GM23338 (cell line): ENCODE measurements around the gene EEF1AKMT4. TPM values are rescaled to one million over a fixed set of nuclear protein-coding genes. Genes with fewer than 3 reads are reported as not detected.
A peak's percentile ranks its signal among the peaks of the same experiment; 100 is the strongest.

Experiments used
- ATAC-seq: fragments of 200-7000 bp; cut with Tn5 transposase; 3 replicates; pipeline ENCODE4 v1.9.1; 2020
- DNase-seq: peaks from one replicate; pipeline ENCODE4 v3.0.0-alpha.2; 2015; ENCODE audit warnings: low spot score
- H2AFZ ChIP-seq: fragments of 200-600 bp; sonication (generic); 2 replicates; pipeline ENCODE4 v1.8.0; 2016; ENCODE audit warnings: antibody characterized with exemption, mild to moderate bottlenecking, moderate library complexity
- H3F3A ChIP-seq: fragments of 200-600 bp; sonication (generic); replicated peaks from 2 replicates; pipeline ENCODE4 v1.8.0; 2017; ENCODE audit warnings: antibody characterized with exemption, mixed run types, low read depth
- H3K27ac ChIP-seq: fragments of 200-600 bp; sonication (generic); 2 replicates; pipeline ENCODE4 v1.6.1; 2016; ENCODE audit warnings: low read depth
- H3K27me3 ChIP-seq: fragments of 200-600 bp; sonication (generic); 2 replicates; pipeline ENCODE4 v1.8.0; 2016; ENCODE audit warnings: mild to moderate bottlenecking, mixed run types, moderate library complexity; ENCODE audit not compliant: insufficient read depth
- H3K36me3 ChIP-seq: fragments of 200-600 bp; sonication (generic); 2 replicates; pipeline ENCODE4 v1.8.0; 2016; ENCODE audit warnings: mild to moderate bottlenecking; ENCODE audit not compliant: insufficient read depth
- H3K4me1 ChIP-seq: fragments of 200-600 bp; sonication (generic); 2 replicates; pipeline ENCODE4 v1.8.0; 2016; ENCODE audit warnings: mild to moderate bottlenecking, moderate library complexity; ENCODE audit not compliant: insufficient read depth
- H3K4me2 ChIP-seq: fragments of 200-600 bp; sonication (generic); 2 replicates; pipeline ENCODE4 v1.7.1; 2017; ENCODE audit warnings: mixed run types
- H3K4me3 ChIP-seq: fragments of 200-600 bp; sonication (generic); 2 replicates; pipeline ENCODE4 v1.6.1; 2016; ENCODE audit warnings: mixed run types
- H3K79me2 ChIP-seq: fragments of 200-600 bp; sonication (generic); replicated peaks from 2 replicates; pipeline ENCODE4 v1.8.0; 2017; ENCODE audit warnings: mild to moderate bottlenecking; ENCODE audit not compliant: insufficient read depth
- H3K9me2 ChIP-seq: fragments of 200-600 bp; sonication (generic); 2 replicates; pipeline ENCODE4 v1.8.0; 2017; ENCODE audit not compliant: insufficient read depth
- H4K20me1 ChIP-seq: fragments of 200-600 bp; sonication (generic); replicated peaks from 2 replicates; pipeline ENCODE4 v1.8.0; 2017; ENCODE audit warnings: mild to moderate bottlenecking; ENCODE audit not compliant: insufficient read depth
- H3K27ac Mint-ChIP-seq: 2 replicates; pipeline ENCODE4 v1.8.0; 2020; ENCODE audit warnings: inconsistent platforms, mild to moderate bottlenecking, moderate library complexity, mixed read lengths
- H3K27me3 Mint-ChIP-seq: 3 replicates; pipeline ENCODE4 v1.8.0; 2022; ENCODE audit warnings: low read depth, mild to moderate bottlenecking, moderate library complexity, mixed read lengths, inconsistent platforms; ENCODE audit not compliant: insufficient read depth, poor library complexity
- H3K36me3 Mint-ChIP-seq: 3 replicates; pipeline ENCODE4 v1.8.0; 2021; ENCODE audit warnings: low read depth, mild to moderate bottlenecking, inconsistent platforms, moderate library complexity, mixed read lengths
- H3K4me1 Mint-ChIP-seq: 3 replicates; pipeline ENCODE4 v1.8.0; 2020; ENCODE audit warnings: mild to moderate bottlenecking, inconsistent platforms, mixed read lengths
- H3K4me3 Mint-ChIP-seq: 3 replicates; pipeline ENCODE4 v1.8.0; 2021; ENCODE audit warnings: moderate library complexity, mild to moderate bottlenecking, inconsistent platforms, mixed read lengths
- H3K9me3 Mint-ChIP-seq: 3 replicates; pipeline ENCODE4 v1.8.0; 2020; ENCODE audit warnings: moderate library complexity, mild to moderate bottlenecking, inconsistent platforms, mixed read lengths
- CREB1 ChIP-seq: fragments of 250-450 bp; sonication (Bioruptor Pico); IDR thresholded peaks from 2 replicates; pipeline ENCODE4 v1.5.0; 2020; ENCODE audit warnings: low read depth, mild to moderate bottlenecking, moderate library complexity
- EZH2 ChIP-seq: fragments of 200-600 bp; sonication (generic); IDR thresholded peaks from one replicate; pipeline ENCODE4 v1.8.0; 2017; ENCODE audit warnings: antibody characterized with exemption, mild to moderate bottlenecking, low read depth; ENCODE audit not compliant: unreplicated experiment
- EZH2phosphoT487 ChIP-seq: fragments of 200-600 bp; sonication (generic); IDR thresholded peaks from one replicate; pipeline ENCODE4 v1.8.1; 2018; ENCODE audit warnings: antibody characterized with exemption; ENCODE audit not compliant: unreplicated experiment
- JUNB ChIP-seq: IDR thresholded peaks from one replicate; pipeline ENCODE4 v1.6.1; 2016; ENCODE audit warnings: antibody characterized with exemption; ENCODE audit not compliant: unreplicated experiment
- NANOG ChIP-seq: IDR thresholded peaks from 2 replicates; pipeline ENCODE4 v1.6.1; 2016; ENCODE audit warnings: antibody characterized with exemption, borderline replicate concordance
- POLR2AphosphoS5 ChIP-seq: IDR thresholded peaks from 2 replicates; pipeline ENCODE4 v1.6.1; 2016; ENCODE audit warnings: antibody characterized with exemption, low read depth
- STAT1 ChIP-seq: IDR thresholded peaks from one replicate; pipeline ENCODE4 v1.6.1; 2016; ENCODE audit warnings: antibody characterized with exemption; ENCODE audit not compliant: unreplicated experiment
- ZNF114 ChIP-seq: fragments of 250-450 bp; sonication (Bioruptor Pico); IDR thresholded peaks from 2 replicates; pipeline ENCODE4 v1.5.0; 2020; ENCODE audit warnings: mild to moderate bottlenecking, moderate library complexity
- ZNF331 ChIP-seq: fragments of 250-450 bp; sonication (Bioruptor Pico); IDR thresholded peaks from 2 replicates; pipeline ENCODE4 v1.5.0; 2020; ENCODE audit warnings: low read depth, mild to moderate bottlenecking, moderate library complexity
- polyA plus RNA-seq: library from polyadenylated mRNA; unstranded; fragments of >200 nt; fragmentation: Nextera tagmentation; extraction: Ambion mirVana; gene quantifications from 2 replicates; pipeline ENCODE4 v1.2.1, GENCODE V29; 2016
- total RNA-seq: library from RNA; depleted of rRNA; stranded (reverse); fragments of >200 nt; shearing (Covaris generic); gene quantifications from 2 replicates; pipeline ENCODE4 v1.2.3, GENCODE V29; 2014
- TF ChIP-seq, protein P1 (sequence below): IDR thresholded peaks from one replicate; pipeline ENCODE4 v1.6.1; 2018; ENCODE audit warnings: antibody characterized with exemption; ENCODE audit not compliant: unreplicated experiment
- TF ChIP-seq, protein P2 (sequence below): IDR thresholded peaks from 2 replicates; pipeline ENCODE4 v1.6.1; 2016; ENCODE audit warnings: antibody characterized with exemption
- TF ChIP-seq, protein P3 (sequence below): fragments of 250-450 bp; sonication (Bioruptor Pico); IDR thresholded peaks from 2 replicates; pipeline ENCODE4 v1.5.0; 2020; ENCODE audit warnings: mild to moderate bottlenecking, moderate library complexity
- TF ChIP-seq, protein P4 (sequence below), 2 experiments: fragments of 200-600 bp in 1 of 2; sonication (generic) in 1 of 2; conservative IDR thresholded peaks; 2 replicates each; pipeline versions ENCODE4 v1.5.1 to v1.6.1; 2016 to 2017; ENCODE audit warnings: antibody characterized with exemption in 2 of 2, low read depth in 2 of 2, mild to moderate bottlenecking in 2 of 2, moderate library complexity in 1 of 2

Gene EEF1AKMT4
- total and polyA plus RNA-seq, 2 experiments from 2014 or later, result 12.9 to 14.3 TPM

DNA sequence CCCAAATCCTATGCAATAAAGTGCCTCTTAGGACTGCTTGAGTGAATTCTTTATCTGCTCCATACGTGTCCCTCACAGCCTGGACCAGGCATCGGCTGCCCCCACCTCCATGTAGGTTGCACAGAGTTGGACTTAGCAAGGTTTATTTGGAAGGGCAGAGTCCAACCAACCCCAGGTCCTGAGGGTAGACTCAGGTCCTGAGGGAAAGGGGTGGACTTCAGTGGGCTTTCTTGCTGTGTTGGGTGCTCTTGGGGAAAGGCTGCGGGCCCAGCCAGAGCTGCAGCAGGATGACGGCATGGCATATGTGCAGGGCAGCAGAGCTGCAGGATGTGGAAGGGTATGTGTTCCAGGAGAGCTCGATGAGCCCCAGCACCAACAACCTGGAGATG is 7.2 kb upstream of the EEF1AKMT4 start:
- TF ChIP-seq, protein P1, sequence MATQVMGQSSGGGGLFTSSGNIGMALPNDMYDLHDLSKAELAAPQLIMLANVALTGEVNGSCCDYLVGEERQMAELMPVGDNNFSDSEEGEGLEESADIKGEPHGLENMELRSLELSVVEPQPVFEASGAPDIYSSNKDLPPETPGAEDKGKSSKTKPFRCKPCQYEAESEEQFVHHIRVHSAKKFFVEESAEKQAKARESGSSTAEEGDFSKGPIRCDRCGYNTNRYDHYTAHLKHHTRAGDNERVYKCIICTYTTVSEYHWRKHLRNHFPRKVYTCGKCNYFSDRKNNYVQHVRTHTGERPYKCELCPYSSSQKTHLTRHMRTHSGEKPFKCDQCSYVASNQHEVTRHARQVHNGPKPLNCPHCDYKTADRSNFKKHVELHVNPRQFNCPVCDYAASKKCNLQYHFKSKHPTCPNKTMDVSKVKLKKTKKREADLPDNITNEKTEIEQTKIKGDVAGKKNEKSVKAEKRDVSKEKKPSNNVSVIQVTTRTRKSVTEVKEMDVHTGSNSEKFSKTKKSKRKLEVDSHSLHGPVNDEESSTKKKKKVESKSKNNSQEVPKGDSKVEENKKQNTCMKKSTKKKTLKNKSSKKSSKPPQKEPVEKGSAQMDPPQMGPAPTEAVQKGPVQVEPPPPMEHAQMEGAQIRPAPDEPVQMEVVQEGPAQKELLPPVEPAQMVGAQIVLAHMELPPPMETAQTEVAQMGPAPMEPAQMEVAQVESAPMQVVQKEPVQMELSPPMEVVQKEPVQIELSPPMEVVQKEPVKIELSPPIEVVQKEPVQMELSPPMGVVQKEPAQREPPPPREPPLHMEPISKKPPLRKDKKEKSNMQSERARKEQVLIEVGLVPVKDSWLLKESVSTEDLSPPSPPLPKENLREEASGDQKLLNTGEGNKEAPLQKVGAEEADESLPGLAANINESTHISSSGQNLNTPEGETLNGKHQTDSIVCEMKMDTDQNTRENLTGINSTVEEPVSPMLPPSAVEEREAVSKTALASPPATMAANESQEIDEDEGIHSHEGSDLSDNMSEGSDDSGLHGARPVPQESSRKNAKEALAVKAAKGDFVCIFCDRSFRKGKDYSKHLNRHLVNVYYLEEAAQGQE, result no peak
- TF ChIP-seq ZNF331 (no peak), EZH2phosphoT487 (no peak), JUNB (no peak), STAT1 (no peak), EZH2 (no peak), CREB1 (CRISPR knock-in tag) (no peak), ZNF114 (CRISPR knock-in tag) (no peak), NANOG (no peak), POLR2AphosphoS5 (no peak)
- TF ChIP-seq, protein P2, sequence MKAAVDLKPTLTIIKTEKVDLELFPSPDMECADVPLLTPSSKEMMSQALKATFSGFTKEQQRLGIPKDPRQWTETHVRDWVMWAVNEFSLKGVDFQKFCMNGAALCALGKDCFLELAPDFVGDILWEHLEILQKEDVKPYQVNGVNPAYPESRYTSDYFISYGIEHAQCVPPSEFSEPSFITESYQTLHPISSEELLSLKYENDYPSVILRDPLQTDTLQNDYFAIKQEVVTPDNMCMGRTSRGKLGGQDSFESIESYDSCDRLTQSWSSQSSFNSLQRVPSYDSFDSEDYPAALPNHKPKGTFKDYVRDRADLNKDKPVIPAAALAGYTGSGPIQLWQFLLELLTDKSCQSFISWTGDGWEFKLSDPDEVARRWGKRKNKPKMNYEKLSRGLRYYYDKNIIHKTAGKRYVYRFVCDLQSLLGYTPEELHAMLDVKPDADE, result no peak
- TF ChIP-seq, protein P3, sequence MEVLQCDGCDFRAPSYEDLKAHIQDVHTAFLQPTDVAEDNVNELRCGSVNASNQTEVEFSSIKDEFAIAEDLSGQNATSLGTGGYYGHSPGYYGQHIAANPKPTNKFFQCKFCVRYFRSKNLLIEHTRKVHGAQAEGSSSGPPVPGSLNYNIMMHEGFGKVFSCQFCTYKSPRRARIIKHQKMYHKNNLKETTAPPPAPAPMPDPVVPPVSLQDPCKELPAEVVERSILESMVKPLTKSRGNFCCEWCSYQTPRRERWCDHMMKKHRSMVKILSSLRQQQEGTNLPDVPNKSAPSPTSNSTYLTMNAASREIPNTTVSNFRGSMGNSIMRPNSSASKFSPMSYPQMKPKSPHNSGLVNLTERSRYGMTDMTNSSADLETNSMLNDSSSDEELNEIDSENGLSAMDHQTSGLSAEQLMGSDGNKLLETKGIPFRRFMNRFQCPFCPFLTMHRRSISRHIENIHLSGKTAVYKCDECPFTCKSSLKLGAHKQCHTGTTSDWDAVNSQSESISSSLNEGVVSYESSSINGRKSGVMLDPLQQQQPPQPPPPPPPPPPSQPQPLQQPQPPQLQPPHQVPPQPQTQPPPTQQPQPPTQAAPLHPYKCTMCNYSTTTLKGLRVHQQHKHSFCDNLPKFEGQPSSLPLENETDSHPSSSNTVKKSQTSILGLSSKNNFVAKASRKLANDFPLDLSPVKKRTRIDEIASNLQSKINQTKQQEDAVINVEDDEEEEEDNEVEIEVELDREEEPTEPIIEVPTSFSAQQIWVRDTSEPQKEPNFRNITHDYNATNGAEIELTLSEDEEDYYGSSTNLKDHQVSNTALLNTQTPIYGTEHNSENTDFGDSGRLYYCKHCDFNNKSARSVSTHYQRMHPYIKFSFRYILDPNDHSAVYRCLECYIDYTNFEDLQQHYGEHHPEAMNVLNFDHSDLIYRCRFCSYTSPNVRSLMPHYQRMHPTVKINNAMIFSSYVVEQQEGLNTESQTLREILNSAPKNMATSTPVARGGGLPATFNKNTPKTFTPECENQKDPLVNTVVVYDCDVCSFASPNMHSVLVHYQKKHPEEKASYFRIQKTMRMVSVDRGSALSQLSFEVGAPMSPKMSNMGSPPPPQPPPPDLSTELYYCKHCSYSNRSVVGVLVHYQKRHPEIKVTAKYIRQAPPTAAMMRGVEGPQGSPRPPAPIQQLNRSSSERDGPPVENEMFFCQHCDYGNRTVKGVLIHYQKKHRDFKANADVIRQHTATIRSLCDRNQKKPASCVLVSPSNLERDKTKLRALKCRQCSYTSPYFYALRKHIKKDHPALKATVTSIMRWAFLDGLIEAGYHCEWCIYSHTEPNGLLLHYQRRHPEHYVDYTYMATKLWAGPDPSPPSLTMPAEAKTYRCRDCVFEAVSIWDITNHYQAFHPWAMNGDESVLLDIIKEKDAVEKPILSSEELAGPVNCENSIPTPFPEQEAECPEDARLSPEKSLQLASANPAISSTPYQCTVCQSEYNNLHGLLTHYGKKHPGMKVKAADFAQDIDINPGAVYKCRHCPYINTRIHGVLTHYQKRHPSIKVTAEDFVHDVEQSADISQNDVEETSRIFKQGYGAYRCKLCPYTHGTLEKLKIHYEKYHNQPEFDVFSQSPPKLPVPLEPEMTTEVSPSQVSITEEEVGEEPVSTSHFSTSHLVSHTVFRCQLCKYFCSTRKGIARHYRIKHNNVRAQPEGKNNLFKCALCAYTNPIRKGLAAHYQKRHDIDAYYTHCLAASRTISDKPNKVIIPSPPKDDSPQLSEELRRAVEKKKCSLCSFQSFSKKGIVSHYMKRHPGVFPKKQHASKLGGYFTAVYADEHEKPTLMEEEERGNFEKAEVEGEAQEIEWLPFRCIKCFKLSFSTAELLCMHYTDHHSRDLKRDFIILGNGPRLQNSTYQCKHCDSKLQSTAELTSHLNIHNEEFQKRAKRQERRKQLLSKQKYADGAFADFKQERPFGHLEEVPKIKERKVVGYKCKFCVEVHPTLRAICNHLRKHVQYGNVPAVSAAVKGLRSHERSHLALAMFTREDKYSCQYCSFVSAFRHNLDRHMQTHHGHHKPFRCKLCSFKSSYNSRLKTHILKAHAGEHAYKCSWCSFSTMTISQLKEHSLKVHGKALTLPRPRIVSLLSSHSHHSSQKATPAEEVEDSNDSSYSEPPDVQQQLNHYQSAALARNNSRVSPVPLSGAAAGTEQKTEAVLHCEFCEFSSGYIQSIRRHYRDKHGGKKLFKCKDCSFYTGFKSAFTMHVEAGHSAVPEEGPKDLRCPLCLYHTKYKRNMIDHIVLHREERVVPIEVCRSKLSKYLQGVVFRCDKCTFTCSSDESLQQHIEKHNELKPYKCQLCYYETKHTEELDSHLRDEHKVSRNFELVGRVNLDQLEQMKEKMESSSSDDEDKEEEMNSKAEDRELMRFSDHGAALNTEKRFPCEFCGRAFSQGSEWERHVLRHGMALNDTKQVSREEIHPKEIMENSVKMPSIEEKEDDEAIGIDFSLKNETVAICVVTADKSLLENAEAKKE, result no peak
- TF ChIP-seq, protein P4, sequence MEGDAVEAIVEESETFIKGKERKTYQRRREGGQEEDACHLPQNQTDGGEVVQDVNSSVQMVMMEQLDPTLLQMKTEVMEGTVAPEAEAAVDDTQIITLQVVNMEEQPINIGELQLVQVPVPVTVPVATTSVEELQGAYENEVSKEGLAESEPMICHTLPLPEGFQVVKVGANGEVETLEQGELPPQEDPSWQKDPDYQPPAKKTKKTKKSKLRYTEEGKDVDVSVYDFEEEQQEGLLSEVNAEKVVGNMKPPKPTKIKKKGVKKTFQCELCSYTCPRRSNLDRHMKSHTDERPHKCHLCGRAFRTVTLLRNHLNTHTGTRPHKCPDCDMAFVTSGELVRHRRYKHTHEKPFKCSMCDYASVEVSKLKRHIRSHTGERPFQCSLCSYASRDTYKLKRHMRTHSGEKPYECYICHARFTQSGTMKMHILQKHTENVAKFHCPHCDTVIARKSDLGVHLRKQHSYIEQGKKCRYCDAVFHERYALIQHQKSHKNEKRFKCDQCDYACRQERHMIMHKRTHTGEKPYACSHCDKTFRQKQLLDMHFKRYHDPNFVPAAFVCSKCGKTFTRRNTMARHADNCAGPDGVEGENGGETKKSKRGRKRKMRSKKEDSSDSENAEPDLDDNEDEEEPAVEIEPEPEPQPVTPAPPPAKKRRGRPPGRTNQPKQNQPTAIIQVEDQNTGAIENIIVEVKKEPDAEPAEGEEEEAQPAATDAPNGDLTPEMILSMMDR (conservative IDR thresholded peaks at IDR 0.05; ENCODE audit: low read depth in 2 of 2), result no peak
- Histone ChIP-seq H3K27me3 (peaks cover 11% of the 10 kb centered on the region), H3K4me1 (no peaks in the 10 kb centered on the region), H3K27ac (no peak overlapping the region), H3K36me3 (peaks cover 3% of the 10 kb centered on the region; the same call in 1 of the 2 replicates), H3K4me3 (peak overlapping the region; percentile 62; the same call in 1 of the 2 replicates), H4K20me1 (peaks cover 16% of the 10 kb centered on the region), H3K4me2 (peak overlapping the region; percentile 84), H3K9me2 (no peaks in the 10 kb centered on the region), H2AFZ (no peak overlapping the region), H3K79me2 (peaks cover 8% of the 10 kb centered on the region; the same call in 1 of the 2 replicates), H3F3A (no peaks in the 10 kb centered on the region)
- no peak for DNase-seq
- peak overlapping the region; percentile 45 for H3K4me3 Mint-ChIP-seq
- peaks cover 10% of the 10 kb centered on the region for H3K4me1 Mint-ChIP-seq
- H3K27me3 Mint-ChIP-seq, result peaks cover 10% of the 10 kb centered on the region
- H3K27ac Mint-ChIP-seq, result no peak overlapping the region
- ATAC-seq, result no peak
- H3K9me3 Mint-ChIP-seq, result no peaks in the 10 kb centered on the region
- H3K36me3 Mint-ChIP-seq, result peaks cover 40% of the 10 kb centered on the region
